Measurements from ENCODE around the gene NT5C2. TPM values are rescaled to one million over a fixed set of nuclear protein-coding genes. Genes with fewer than 3 reads are reported as not detected.
"Not testable (repeated sequence)": the region's sequence is repeated elsewhere in the genome, so short reads cannot be mapped to it uniquely, and the experiment has no call there.

NT5C2 gene
- total RNA-seq, 4 donors from 2014 or later, result 28.4 to 51.5 (median 33.2) TPM

DNA sequence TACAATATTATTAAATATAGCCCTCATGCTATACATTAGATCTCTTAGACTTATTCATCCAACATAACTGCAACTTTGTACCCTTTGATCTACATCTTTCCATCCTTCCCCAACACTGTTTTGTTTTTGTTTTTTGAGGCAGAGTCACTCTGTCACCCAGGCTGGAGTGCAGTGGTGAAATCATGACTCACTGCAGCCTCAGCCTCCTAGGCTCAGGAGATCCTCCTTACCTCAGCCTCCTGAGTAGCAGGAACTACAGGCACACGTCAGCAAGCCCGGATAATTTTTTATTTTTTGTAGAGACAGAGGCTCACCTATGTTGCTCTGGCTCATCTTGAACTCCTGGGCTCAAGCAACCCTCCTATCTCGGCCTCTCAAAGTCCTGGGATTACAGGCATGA lies 53.3 kb downstream of the NT5C2 start:
- Histone ChIP-seq H3K9me3 (no peaks in the 10 kb centered on the region), H3K4me3 (no peak overlapping the region), H3K36me3 (peaks cover 43% of the 10 kb centered on the region), H3K27me3 (no peaks in the 10 kb centered on the region), H3K27ac (no peak overlapping the region), H3K4me1 (peaks cover 3% of the 10 kb centered on the region)
- DNase-seq (ENCODE audit: low spot score in 2 of 2), result no peak
- TF ChIP-seq POLR2AphosphoS5 (IDR thresholded peaks at IDR 0.05) (no peak), EP300 (IDR thresholded peaks at IDR 0.05) (no peak), POLR2A (IDR thresholded peaks at IDR 0.05) (no peak)
- 92% methylated on average over 3 of the region's 3 CpGs for WGBS

DNA sequence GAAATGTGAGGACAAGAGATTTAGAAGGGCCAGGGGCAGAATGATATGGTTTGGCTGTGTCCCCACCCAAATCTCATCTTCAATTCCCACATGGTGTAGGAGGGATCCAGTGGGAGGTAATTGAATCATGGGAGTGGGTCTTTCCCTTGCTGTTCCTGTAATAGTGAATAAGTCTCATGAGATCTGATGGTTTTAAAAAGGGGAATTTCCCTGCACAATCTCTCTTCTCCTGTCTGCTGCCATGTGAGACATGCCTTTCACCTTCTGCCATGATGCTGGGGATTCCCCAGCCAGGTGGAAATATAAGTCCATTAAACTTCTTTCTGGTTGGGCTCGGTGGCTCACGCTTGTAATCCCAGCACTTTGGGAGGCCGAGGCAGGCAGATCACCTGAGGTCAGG lies 57.9 kb downstream of the NT5C2 start:
- H3K27me3 ChIP-seq; H3K4me1 ChIP-seq; H3K27ac ChIP-seq; H3K4me3 ChIP-seq; DNase-seq (ENCODE audit: low spot score in 2 of 2); H3K9me3 ChIP-seq: not testable (repeated sequence)
- H3K36me3 ChIP-seq, result peaks cover 54% of the 10 kb centered on the region
- WGBS, result 75% methylated on average over 3 of the region's 3 CpGs

DNA sequence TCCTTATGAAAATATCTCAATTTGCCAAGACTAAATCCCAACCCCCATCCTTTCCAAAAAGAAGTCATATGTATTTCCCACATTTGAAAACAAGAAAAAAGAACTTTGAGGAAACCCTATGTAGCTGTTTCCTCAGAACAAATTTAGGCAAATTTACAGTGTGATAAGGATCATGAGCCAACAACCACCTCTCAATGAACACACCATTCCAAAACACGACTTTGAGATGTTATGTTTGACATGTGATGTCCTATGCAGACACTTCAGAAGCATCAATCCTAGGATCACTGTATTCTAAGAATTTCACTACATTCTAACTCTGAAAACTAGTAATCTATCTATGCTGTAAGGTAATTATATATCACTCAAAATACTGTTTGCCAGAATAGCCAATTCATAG lies 62.2 kb downstream of the NT5C2 start:
- H3K27me3 ChIP-seq, result no peaks in the 10 kb centered on the region
- no peak overlapping the region for H3K4me3 ChIP-seq
- TF ChIP-seq POLR2AphosphoS5 (IDR thresholded peaks at IDR 0.05), result no peak
- no peak for TF ChIP-seq POLR2A (IDR thresholded peaks at IDR 0.05)
- TF ChIP-seq EP300 (IDR thresholded peaks at IDR 0.05), result no peak
- TF ChIP-seq, protein P1, sequence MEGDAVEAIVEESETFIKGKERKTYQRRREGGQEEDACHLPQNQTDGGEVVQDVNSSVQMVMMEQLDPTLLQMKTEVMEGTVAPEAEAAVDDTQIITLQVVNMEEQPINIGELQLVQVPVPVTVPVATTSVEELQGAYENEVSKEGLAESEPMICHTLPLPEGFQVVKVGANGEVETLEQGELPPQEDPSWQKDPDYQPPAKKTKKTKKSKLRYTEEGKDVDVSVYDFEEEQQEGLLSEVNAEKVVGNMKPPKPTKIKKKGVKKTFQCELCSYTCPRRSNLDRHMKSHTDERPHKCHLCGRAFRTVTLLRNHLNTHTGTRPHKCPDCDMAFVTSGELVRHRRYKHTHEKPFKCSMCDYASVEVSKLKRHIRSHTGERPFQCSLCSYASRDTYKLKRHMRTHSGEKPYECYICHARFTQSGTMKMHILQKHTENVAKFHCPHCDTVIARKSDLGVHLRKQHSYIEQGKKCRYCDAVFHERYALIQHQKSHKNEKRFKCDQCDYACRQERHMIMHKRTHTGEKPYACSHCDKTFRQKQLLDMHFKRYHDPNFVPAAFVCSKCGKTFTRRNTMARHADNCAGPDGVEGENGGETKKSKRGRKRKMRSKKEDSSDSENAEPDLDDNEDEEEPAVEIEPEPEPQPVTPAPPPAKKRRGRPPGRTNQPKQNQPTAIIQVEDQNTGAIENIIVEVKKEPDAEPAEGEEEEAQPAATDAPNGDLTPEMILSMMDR (IDR thresholded peaks at IDR 0.05), result no peak
- no peak overlapping the region for H3K27ac ChIP-seq
- 64% methylated on average over 1 of the region's 1 CpG for WGBS
- peaks cover 30% of the 10 kb centered on the region for H3K36me3 ChIP-seq
- H3K9me3 ChIP-seq, result no peaks in the 10 kb centered on the region
- H3K4me1 ChIP-seq, result no peaks in the 10 kb centered on the region
- DNase-seq (ENCODE audit: low spot score in 2 of 2), result no peak

DNA sequence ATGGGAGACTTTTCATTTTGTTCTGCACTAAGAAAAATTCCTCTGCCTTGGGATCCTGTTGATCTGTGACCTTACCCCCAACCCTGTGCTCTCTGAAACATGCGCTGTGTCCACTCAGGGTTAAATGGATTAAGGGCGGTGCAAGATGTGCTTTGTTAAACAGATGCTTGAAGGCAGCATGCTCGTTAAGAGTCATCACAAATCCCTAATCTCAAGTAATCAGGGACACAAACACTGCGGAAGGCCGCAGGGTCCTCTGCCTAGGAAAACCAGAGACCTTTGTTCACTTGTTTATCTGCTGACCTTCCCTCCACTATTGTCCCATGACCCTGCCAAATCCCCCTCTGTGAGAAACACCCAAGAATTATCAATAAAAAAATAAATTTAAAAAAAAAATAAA lies 62.9 kb downstream of the NT5C2 start:
- not testable (repeated sequence) for DNase-seq (ENCODE audit: low spot score in 2 of 2); H3K27me3 ChIP-seq; H3K9me3 ChIP-seq; H3K27ac ChIP-seq; H3K4me1 ChIP-seq; H3K4me3 ChIP-seq
- H3K36me3 ChIP-seq, result peaks cover 27% of the 10 kb centered on the region
- WGBS, result 70% methylated on average over 2 of the region's 5 CpGs

DNA sequence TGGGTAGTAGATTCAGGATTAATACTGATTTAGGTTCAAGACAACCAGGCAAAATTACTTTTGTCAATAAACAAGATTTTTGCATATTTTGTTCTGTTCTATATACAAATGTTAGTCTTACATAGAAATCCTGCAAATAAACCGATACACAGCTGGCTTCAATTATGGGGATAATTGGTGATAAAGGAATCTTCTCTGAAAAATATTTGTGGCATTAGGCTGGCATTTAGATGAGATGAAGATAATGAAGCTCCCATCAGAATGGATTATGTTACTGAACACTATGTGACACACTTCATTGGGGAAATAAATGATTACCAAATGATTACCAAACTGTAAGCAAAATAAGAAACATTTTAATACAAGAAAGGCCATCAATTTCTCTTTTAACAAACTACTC lies 65.8 kb downstream of the NT5C2 start:
- H3K4me3 ChIP-seq, result no peak overlapping the region
- no peak overlapping the region for H3K27ac ChIP-seq
- no peak for DNase-seq (ENCODE audit: low spot score in 2 of 2)
- WGBS, result 81% methylated on average over 1 of the region's 1 CpG
- no peaks in the 10 kb centered on the region for H3K27me3 ChIP-seq
- no peaks in the 10 kb centered on the region for H3K9me3 ChIP-seq
- no peak for TF ChIP-seq POLR2A (IDR thresholded peaks at IDR 0.05)
- TF ChIP-seq, protein P1 (IDR thresholded peaks at IDR 0.05), result no peak
- no peak for TF ChIP-seq POLR2AphosphoS5 (IDR thresholded peaks at IDR 0.05)
- TF ChIP-seq EP300 (IDR thresholded peaks at IDR 0.05), result no peak
- H3K4me1 ChIP-seq, result peaks cover 10% of the 10 kb centered on the region
- peaks cover 8% of the 10 kb centered on the region for H3K36me3 ChIP-seq

DNA sequence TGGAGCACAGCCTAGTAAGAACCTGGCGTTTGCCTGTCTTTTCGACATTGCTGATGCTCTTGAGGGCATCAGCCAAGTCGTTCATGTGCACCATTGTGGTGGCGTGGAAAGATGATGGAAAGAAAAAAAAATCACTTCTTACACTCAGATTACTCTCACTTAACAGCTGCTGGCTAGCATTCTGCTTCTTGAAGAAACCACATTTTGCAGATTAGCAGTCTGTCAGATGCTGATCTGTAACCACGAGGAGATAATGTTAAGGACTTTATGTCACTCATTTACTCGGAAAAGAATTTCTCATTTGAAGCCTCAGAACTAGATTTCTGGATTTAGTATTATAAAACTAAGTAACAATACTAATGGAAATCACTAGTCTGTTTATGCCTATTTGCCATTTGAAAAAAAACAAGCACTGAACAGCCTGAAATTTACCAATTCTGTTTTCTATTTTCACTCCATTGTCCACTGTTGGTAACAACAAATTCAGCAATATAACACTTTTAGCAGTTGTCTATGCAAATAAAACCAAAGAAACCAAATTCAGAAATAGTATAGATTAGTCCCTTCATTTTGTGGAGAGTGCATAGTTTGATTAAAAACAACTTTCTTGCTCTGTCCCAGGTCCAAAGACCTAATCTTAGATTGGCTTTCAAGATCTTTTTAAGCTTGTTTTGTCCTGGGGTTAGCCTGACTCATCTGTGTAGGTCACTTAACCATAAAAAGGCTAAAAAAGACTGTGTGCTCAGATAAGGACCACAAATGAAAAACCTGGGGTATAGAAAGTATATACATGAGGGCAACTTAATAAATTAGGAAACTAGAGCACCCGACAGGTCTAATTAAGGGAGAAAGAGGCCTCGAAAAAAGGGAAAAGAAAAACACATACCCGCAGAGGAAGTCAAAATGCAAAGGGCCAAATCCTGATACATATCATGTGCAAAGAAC lies 67.5 kb downstream of the NT5C2 start:
- H3K4me1 ChIP-seq, result peaks cover 18% of the 10 kb centered on the region
- TF ChIP-seq POLR2AphosphoS5 (IDR thresholded peaks at IDR 0.05) (no peak), POLR2A (IDR thresholded peaks at IDR 0.05) (no peak), EP300 (IDR thresholded peaks at IDR 0.05) (no peak)
- TF ChIP-seq, protein P1 (IDR thresholded peaks at IDR 0.05), result no peak
- H3K27ac ChIP-seq, result no peak overlapping the region
- no peaks in the 10 kb centered on the region for H3K9me3 ChIP-seq
- no peaks in the 10 kb centered on the region for H3K27me3 ChIP-seq
- H3K4me3 ChIP-seq, result no peak overlapping the region
- H3K36me3 ChIP-seq, result peaks cover 4% of the 10 kb centered on the region
- 80% methylated on average over 9 of the region's 9 CpGs for WGBS
- no peak for DNase-seq (ENCODE audit: low spot score in 2 of 2)
